Stomach (tissue), 4 donors: ENCODE measurements around the gene CD68.

Experiments
- CTCF ChIP-seq, 7 experiments: fragments of 450-650 bp in 4 of 7; fragments of 200-600 bp in 3 of 7; sonication (generic) in 3 of 7; IDR thresholded peaks; one replicate each; pipeline ENCODE4 v1.5.1; 2016 to 2019; ENCODE audit warnings: antibody characterized with exemption in 7 of 7, control low read depth in 2 of 7, mild to moderate bottlenecking in 1 of 7
- EP300 ChIP-seq: sonication (generic); formaldehyde crosslinking; IDR thresholded peaks from one replicate; pipeline ENCODE4 v1.6.1; 2017; ENCODE audit warnings: antibody characterized with exemption
- POLR2A ChIP-seq, 4 donors: fragments of 450-650 bp; IDR thresholded peaks; one replicate each; pipeline ENCODE4 v1.6.1; 2016; ENCODE audit warnings: antibody characterized with exemption in 4 of 4, control low read depth in 2 of 4, mild to moderate bottlenecking in 1 of 4, moderate library complexity in 1 of 4
- POLR2AphosphoS5 ChIP-seq, 3 donors: sonication (generic); formaldehyde crosslinking; IDR thresholded peaks; one replicate each; pipeline ENCODE4 v1.6.1; 2016; ENCODE audit warnings: antibody characterized with exemption in 3 of 3

- no peak for TF ChIP-seq POLR2AphosphoS5 (IDR thresholded peaks at IDR 0.05)
- no peak for TF ChIP-seq CTCF (IDR thresholded peaks at IDR 0.05)
- no peak for TF ChIP-seq EP300
- TF ChIP-seq POLR2A (IDR thresholded peaks at IDR 0.05), result no peak
Measured at GRCh38 chr17:7541074-7541621, 38.3 kb upstream of the CD68 start.
